Sciatic nerve (tissue), 2 donors: ENCODE measurements around the gene RBFOX2. TPM values are rescaled to one million over a fixed set of nuclear protein-coding genes. Genes with fewer than 3 reads are reported as not detected.

ENCODE experiments used
- ATAC-seq: fragments of 200-7000 bp; cut with Tn5 transposase; one replicate; pipeline ENCODE4 v1.9.1; 2020; ENCODE audit warnings: mild to moderate bottlenecking, moderate library complexity
- DNase-seq: peaks from one replicate; pipeline ENCODE4 v3.0.0-alpha.2; 2020; ENCODE audit warnings: low spot score
- intact Hi-C: fragments of 100-400 bp; cut with DNase I; formaldehyde crosslinking; loops from one replicate; pipeline ENCODE4 v1.14.2; 2022
- total RNA-seq: library from RNA; stranded (reverse); fragmentation: NEBNext Ultra II Directional; extraction: Animal tissue kit (Norgen Biotek cat#: 25700); gene quantifications from one replicate; pipeline ENCODE4 v1.2.1, GENCODE V29; 2021
- donor health status: DM: no; HTN: no; CAD: no.
- donor health status: DM: no; HTN: no; CAD: no.

Gene RBFOX2
- total RNA-seq, 1 donor from 2014 or later: 77.7 TPM

- DNase-seq (no peak), ATAC-seq (no peak)
- intact Hi-C loops: no loop called here
These were observed 246.7 kb downstream of the RBFOX2 start for GRCh38 chr22:35781898-35782297.

DNA sequence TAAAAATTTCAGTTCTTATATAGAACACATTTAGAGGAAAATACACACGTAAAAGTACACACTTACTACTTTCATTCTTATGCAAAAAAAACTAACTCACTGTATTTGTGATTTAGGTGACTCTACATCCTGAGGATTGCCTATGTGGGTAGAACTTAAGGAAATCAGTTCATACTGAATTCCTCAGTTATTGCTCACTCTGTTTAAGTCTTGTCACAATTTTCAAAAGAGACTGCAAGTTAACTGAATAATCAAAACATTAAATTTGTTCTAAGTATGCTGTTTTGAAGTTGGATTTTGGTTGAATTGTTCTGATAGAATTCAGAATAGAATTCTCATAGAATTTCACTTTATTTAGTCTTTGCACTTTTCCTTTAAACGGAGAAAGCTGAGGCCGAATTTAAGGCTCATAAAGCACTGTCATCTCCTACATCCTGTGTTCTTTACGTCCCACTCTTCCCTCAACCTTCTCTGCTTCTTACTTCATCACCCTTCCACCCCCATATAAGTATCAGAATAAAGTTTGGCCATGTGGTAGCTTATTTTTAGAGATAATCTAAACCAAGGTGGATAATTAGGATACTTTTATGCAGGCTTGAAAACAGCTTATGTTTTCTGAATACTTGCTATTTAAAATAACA is 251.2 kb downstream of the RBFOX2 start:
- intact Hi-C loops: no loop called here
- ATAC-seq: no peak
- DNase-seq: no peak

GRCh38 chr22:35775339-35775738 is 253.3 kb downstream of the RBFOX2 start:
- DNase-seq (no peak), ATAC-seq (no peak)
- intact Hi-C loops: no loop called here

GRCh38 chr22:35769974-35770373 is 258.6 kb downstream of the RBFOX2 start:
- ATAC-seq: no peak
- intact Hi-C loops: loop anchor here (10.0 kb wide), 1 partner anchor 625 kb away; no protein-coding TSS in a partner anchor
- no peak for DNase-seq

- intact Hi-C loops: loop anchor here (10.0 kb wide), 1 partner anchor 628 kb away; no protein-coding TSS in a partner anchor
- no peak for ATAC-seq
- DNase-seq: no peak
These were observed 261.7 kb downstream of the RBFOX2 start for GRCh38 chr22:35766654-35767580.

GRCh38 chr22:35761037-35761436 is 267.6 kb downstream of the RBFOX2 start:
- intact Hi-C loops: loop anchor here (10.0 kb wide), 1 partner anchor 634 kb away; no protein-coding TSS in a partner anchor
- DNase-seq (no peak), ATAC-seq (peak; percentile 55)

- ATAC-seq (no peak), DNase-seq (no peak)
- intact Hi-C loops: no loop called here
These were observed 270.2 kb downstream of the RBFOX2 start for GRCh38 chr22:35758394-35758793.

DNA sequence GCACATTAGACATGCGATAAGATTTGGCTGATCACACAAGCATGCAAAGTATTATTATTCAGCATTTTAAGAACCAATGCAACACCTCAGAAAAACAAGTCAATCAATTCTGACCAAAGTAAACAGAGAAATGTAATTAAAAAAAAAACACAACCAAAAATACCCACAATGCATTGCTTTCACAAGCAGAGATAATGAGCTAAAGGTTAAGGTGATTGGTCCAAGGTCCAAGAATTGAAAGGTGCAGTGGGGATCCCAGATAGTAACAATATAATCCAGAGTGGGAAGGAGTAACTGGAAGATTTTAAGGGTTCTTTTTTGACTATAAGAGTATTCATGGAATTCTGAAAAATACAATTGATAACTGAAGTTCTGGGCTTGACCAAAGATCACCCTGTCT is 271.9 kb downstream of the RBFOX2 start:
- no peak for DNase-seq
- no peak for ATAC-seq
- intact Hi-C loops: no loop called here

DNA sequence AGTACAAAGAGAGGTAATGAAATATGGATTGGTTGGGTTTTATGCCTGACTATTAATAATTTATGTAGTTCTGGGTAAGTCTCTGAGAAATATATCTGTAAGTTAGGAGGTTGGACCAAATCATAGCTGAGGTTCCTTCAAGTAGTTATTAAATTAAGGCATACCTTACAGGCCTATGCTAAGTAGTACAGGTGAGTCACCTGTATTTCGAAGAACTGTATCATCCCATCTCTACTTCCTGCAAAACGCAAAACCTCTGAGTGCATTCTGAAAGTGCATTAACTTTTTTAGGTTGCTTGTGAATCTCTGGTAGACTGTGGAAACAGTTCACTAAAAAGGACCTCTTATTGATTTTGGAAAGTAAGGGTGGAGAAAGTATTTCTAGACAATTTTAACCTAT is 273.9 kb downstream of the RBFOX2 start:
- intact Hi-C loops: loop anchor here (5.0 kb wide), 1 partner anchor 358 kb away; no protein-coding TSS in a partner anchor
- ATAC-seq (no peak), DNase-seq (no peak)

- intact Hi-C loops: loop anchor here (5.0 kb wide), 1 partner anchor 359 kb away; no protein-coding TSS in a partner anchor
- no peak for DNase-seq
- ATAC-seq: peak; percentile 46
These were observed 275.8 kb downstream of the RBFOX2 start for GRCh38 chr22:35752863-35753189.

DNA sequence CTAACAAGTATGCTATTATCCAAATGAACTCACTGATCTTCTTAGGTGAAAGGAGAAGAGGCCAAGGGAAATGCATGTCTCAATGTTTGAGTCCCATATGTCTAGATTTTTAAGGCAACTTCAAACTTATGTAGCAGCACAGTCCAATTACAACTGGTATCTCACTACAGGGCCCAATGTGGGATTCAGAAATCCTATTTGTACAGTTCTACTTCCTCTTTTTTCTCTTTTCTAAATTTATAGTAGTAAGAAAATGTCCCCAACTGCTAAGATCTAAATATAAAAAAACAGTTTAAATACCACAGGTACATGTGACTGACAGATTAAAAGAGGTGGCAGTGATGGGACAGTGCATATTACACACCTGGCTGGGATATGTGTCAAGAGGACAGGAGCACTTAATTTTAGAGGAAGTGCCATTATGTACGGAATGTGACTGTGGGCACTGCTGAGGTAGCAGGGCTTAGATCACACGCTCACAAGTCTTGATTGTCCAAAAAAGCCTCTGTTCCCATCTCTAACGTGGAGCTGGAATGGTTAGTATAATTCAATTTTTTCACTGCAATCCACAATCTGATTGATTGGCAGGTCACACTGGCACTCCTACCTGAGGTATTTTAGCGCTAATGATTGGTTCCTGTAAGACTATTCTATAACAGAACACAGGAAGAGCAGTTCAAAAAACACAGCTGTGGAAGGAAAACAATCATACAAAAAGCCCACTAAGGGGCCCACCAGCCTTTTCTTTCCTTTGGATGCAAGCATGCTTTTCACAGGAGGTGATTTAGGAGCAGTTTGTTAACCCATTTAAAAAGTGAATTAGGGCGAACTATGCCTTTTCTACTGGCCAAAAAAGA is 276.4 kb downstream of the RBFOX2 start:
- DNase-seq (no peak), ATAC-seq (peak; percentile 30)
- intact Hi-C loops: loop anchor here (5.0 kb wide), 1 partner anchor 360 kb away; no protein-coding TSS in a partner anchor

- intact Hi-C loops: loop anchor here (5.0 kb wide), 1 partner anchor 362 kb away; no protein-coding TSS in a partner anchor
- DNase-seq: no peak
- peak; percentile 50 for ATAC-seq
These were observed 278.8 kb downstream of the RBFOX2 start for GRCh38 chr22:35749808-35750207.

DNA sequence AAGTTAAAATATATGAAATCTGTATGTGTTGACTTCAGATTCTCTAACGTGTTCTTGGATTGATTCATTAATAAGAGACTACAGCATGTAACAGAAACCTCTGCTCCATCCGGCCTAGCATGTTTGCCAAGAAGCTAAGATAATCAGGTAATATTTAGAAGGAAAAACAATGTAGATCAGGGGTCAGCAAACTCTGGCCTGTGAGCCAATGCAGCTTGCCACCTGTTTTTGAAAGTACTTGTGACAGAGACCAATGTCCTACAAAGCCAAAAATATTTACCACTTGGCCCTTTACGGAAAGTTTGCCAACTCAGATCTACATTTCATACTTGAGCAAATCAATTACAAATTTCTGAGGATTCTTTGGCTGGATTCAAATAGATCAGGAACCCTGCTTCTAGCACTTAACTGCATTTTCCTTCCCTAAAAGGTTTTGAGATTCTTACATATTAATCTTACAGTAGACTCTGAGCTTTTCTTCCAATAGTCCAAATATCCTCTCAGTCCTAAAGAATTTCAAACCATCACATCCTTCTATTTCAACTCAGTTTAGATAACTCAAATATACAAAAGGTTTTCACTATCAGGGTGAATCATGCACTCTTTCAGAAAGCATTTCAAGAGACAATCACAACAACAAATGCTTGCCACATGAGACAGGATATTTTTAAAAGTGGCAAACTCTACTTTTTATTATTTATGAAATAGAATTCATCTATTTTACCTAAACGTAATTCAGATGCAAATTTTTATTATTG is 281.5 kb downstream of the RBFOX2 start:
- intact Hi-C loops: no loop called here
- ATAC-seq: no peak
- DNase-seq: no peak

DNA sequence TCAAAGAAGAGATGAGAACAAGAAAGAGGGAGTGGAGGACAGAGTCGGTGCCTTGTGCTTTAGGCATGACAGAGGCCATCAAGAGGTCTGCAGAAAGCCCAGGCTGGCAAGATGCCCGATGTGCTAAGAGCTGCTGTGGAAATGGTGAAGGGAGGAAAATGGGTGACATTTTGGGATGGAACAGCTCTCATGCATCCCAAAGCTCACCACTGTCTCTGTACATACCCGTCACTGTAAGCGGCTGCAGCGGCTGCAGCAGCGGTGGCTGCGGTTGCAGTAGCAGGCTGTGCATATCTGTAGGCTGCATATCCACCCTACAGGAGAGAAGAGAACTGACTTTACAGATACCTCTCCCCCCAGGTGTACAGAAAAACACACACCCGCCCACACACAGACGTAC is 282.4 kb downstream of the RBFOX2 start:
- ATAC-seq (no peak), DNase-seq (no peak)
- intact Hi-C loops: no loop called here

GRCh38 chr22:35743326-35743860 is 285.2 kb downstream of the RBFOX2 start:
- ATAC-seq (no peak), DNase-seq (no peak)
- intact Hi-C loops: no loop called here

GRCh38 chr22:35742342-35743100 is 286.1 kb downstream of the RBFOX2 start:
- peak; percentile 25 for ATAC-seq
- no peak for DNase-seq
- intact Hi-C loops: no loop called here

GRCh38 chr22:35740616-35741015 is 288.0 kb downstream of the RBFOX2 start:
- intact Hi-C loops: no loop called here
- ATAC-seq (no peak), DNase-seq (no peak)
